HepG2 (cell line): ENCODE measurements around the gene MYCBPAP. TPM values are rescaled to one million over a fixed set of nuclear protein-coding genes. Genes with fewer than 3 reads are reported as not detected.
A peak's percentile ranks its signal among the peaks of the same experiment; 100 is the strongest.

Source experiments
- ETV6 ChIP-seq: sonication (generic); formaldehyde crosslinking; conservative IDR thresholded peaks from 2 replicates; pipeline ENCODE4 v1.4.0; 2020; ENCODE audit warnings: missing genetic modification reagents
- FOSL1 ChIP-seq: sonication (generic); formaldehyde crosslinking; IDR thresholded peaks from 2 replicates; pipeline ENCODE4 v1.9.0; 2021; ENCODE audit warnings: missing genetic modification reagents, borderline replicate concordance
- FOXA3 ChIP-seq: IDR thresholded peaks from 2 replicates; pipeline ENCODE4 v1.6.1; 2016; ENCODE audit warnings: missing genetic modification reagents, missing compliant biosample characterization
- KDM4B ChIP-seq: sonication (generic); formaldehyde crosslinking; IDR thresholded peaks from 2 replicates; pipeline ENCODE4 v1.4.0; 2020; ENCODE audit warnings: missing genetic modification reagents
- KLF9 ChIP-seq: IDR thresholded peaks from 2 replicates; pipeline ENCODE4 v1.6.1; 2016; ENCODE audit warnings: low read depth
- MIER2 ChIP-seq: IDR thresholded peaks from 2 replicates; pipeline ENCODE4 v1.6.1; 2016; ENCODE audit warnings: missing biosample characterization, missing genetic modification reagents
- MZF1 ChIP-seq: sonication (generic); formaldehyde crosslinking; IDR thresholded peaks from 2 replicates; pipeline ENCODE4 v1.8.1; 2023; ENCODE audit warnings: mild to moderate bottlenecking, missing genetic modification reagents, borderline replicate concordance
- NR2C2 ChIP-seq: sonication (generic); formaldehyde crosslinking; IDR thresholded peaks from 2 replicates; pipeline ENCODE4 v1.4.0; 2020; ENCODE audit warnings: missing genetic modification reagents, mild to moderate bottlenecking, moderate library complexity, borderline replicate concordance
- NR2F6 ChIP-seq, 2 experiments: IDR thresholded peaks; 2 replicates each; pipeline ENCODE4 v1.6.1; 2016; ENCODE audit warnings: antibody characterized with exemption in 1 of 2, mild to moderate bottlenecking in 1 of 2
- PAXIP1 ChIP-seq: sonication (generic); formaldehyde crosslinking; conservative IDR thresholded peaks from 2 replicates; pipeline ENCODE4 v1.4.0; 2020; ENCODE audit warnings: mild to moderate bottlenecking, missing genetic modification reagents, moderate library complexity
- RARG ChIP-seq: sonication (generic); formaldehyde crosslinking; IDR thresholded peaks from 2 replicates; pipeline ENCODE4 v1.4.0; 2020; ENCODE audit warnings: low read depth, mild to moderate bottlenecking, missing genetic modification reagents
- RBFOX2 ChIP-seq: fragments of 200-400 bp; formaldehyde crosslinking; IDR thresholded peaks from 2 replicates; pipeline ENCODE4 v1.6.1; 2017; ENCODE audit warnings: low read depth, mild to moderate bottlenecking, low read length
- THRA ChIP-seq: sonication (generic); formaldehyde crosslinking; IDR thresholded peaks from 2 replicates; pipeline ENCODE4 v1.4.0; 2020; ENCODE audit warnings: missing genetic modification reagents, borderline replicate concordance
- YEATS2 ChIP-seq: sonication (generic); formaldehyde crosslinking; IDR thresholded peaks from 2 replicates; pipeline ENCODE4 v1.4.0; 2020; ENCODE audit warnings: missing genetic modification reagents, borderline replicate concordance
- ZNF331 ChIP-seq: sonication (generic); formaldehyde crosslinking; IDR thresholded peaks from 2 replicates; pipeline ENCODE4 v1.4.0; 2020; ENCODE audit warnings: missing genetic modification reagents
- ZNF33B ChIP-seq: sonication (generic); formaldehyde crosslinking; IDR thresholded peaks from 2 replicates; pipeline ENCODE4 v1.5.1; 2020; ENCODE audit warnings: mild to moderate bottlenecking, missing genetic modification reagents
- ZNF660 ChIP-seq: sonication (generic); formaldehyde crosslinking; IDR thresholded peaks from 2 replicates; pipeline ENCODE4 v1.5.1; 2020; ENCODE audit warnings: mild to moderate bottlenecking, low read depth, missing genetic modification reagents, borderline replicate concordance
- ZNF687 ChIP-seq: sonication (generic); formaldehyde crosslinking; IDR thresholded peaks from 2 replicates; pipeline ENCODE4 v1.5.1; 2020; ENCODE audit warnings: mild to moderate bottlenecking, missing genetic modification reagents, moderate library complexity
- ZNF777 ChIP-seq: sonication (generic); formaldehyde crosslinking; IDR thresholded peaks from 2 replicates; pipeline ENCODE4 v1.4.0; 2020; ENCODE audit warnings: missing genetic modification reagents
- ZNF788 ChIP-seq: sonication (generic); formaldehyde crosslinking; IDR thresholded peaks from 2 replicates; pipeline ENCODE4 v1.5.0; 2020; ENCODE audit warnings: mild to moderate bottlenecking, missing genetic modification reagents, borderline replicate concordance
- polyA plus RNA-seq, 8 experiments: library from polyadenylated mRNA; depleted of rRNA in 3 of 8; stranded (reverse) in 7 of 8; unstranded in 1 of 8; fragments of >200 nt; fragmentation: Illumina TruSeq in 4 of 8; extraction: Trizol in 4 of 8; gene quantifications; 2 replicates each; pipeline versions ENCODE4 v1.2.1 to v1.2.3, GENCODE V29; 2011 to 2016; ENCODE audit warnings: low read depth in 4 of 8, missing spikeins in 1 of 8, mixed read lengths in 1 of 8; ENCODE audit not compliant: insufficient read depth in 1 of 8
- total RNA-seq, 5 experiments: library from RNA; depleted of rRNA; stranded (reverse); fragments of >200 nt; fragmentation: Illumina TruSeq; extraction: Trizol; gene quantifications; 2 replicates each; pipeline ENCODE4 v1.2.3, GENCODE V29; 2016; ENCODE audit warnings: low read depth in 1 of 5

MYCBPAP gene
- total and polyA plus RNA-seq, 2 of the 13 experiments (the other 11 are each of a cell fraction or from before 2014, with no cell fraction given): 0.22 to 0.24 TPM

GRCh38 chr17:50478391-50479381, 29.6 kb upstream of the MYCBPAP start, which contains the start of gene RSAD1 (continued):
- TF ChIP-seq PAXIP1 (CRISPR knock-in tag) (peak; percentile 61; the same call in 1 of the 2 replicates), MIER2 (CRISPR knock-in tag) (no peak), ZNF33B (CRISPR knock-in tag) (no peak), ZNF687 (CRISPR knock-in tag) (peak; percentile 97), ZNF660 (CRISPR knock-in tag) (no peak), RARG (CRISPR knock-in tag) (no peak), ETV6 (no peak; the same call in 1 of the 2 replicates), ZNF331 (CRISPR knock-in tag) (no peak), NR2C2 (CRISPR knock-in tag) (peak; percentile 91), RBFOX2 (peak; percentile 95), ZNF777 (CRISPR knock-in tag) (peak; percentile 55), FOXA3 (peak; percentile 66; the same call in 1 of the 2 replicates), ZNF788 (CRISPR knock-in tag) (peak; percentile 6; the same call in 1 of the 2 replicates), KLF9 (CRISPR knock-in tag) (peak; percentile 31; the same call in 1 of the 2 replicates), KDM4B (no peak), MZF1 (CRISPR knock-in tag) (no peak), FOSL1 (CRISPR knock-in tag) (no peak), YEATS2 (CRISPR knock-in tag) (peak; percentile 69; the same call in 1 of the 2 replicates), NR2F6 (IDR thresholded peaks at IDR 0.05) (no peak), NR2F6 (CRISPR knock-in tag; IDR thresholded peaks at IDR 0.05) (peak; percentile 61), THRA (CRISPR knock-in tag) (no peak)
